G401 (cell line): ENCODE data around the gene CELF1. TPM values are rescaled to one million over a fixed set of nuclear protein-coding genes. Genes with fewer than 3 reads are reported as not detected.
A peak's percentile ranks its signal among the peaks of the same experiment; 100 is the strongest.

ENCODE experiments used
- DNase-seq: peaks from one replicate; pipeline ENCODE4 v3.0.0-alpha.2; 2015; ENCODE audit warnings: low spot score
- in situ Hi-C: cut with HindIII; loops from 2 replicates; pipeline ENCODE4 v1.10.0; 2016; ENCODE audit warnings: low sequenced_read_pairs, mixed read lengths
- total RNA-seq: library from RNA; depleted of rRNA; stranded (reverse); fragments of >200 nt; shearing (Covaris generic); gene quantifications from 2 replicates; pipeline ENCODE4 v1.2.3, GENCODE V29; 2014

The CELF1 gene
- total RNA-seq, 1 experiment from 2014 or later, result 94.4 TPM

- DNase-seq, result peak; percentile 97
- in situ Hi-C loops, result no loop called here
These were observed 34.5 kb downstream of the CELF1 start for GRCh38 chr11:47518212-47518964.

DNA sequence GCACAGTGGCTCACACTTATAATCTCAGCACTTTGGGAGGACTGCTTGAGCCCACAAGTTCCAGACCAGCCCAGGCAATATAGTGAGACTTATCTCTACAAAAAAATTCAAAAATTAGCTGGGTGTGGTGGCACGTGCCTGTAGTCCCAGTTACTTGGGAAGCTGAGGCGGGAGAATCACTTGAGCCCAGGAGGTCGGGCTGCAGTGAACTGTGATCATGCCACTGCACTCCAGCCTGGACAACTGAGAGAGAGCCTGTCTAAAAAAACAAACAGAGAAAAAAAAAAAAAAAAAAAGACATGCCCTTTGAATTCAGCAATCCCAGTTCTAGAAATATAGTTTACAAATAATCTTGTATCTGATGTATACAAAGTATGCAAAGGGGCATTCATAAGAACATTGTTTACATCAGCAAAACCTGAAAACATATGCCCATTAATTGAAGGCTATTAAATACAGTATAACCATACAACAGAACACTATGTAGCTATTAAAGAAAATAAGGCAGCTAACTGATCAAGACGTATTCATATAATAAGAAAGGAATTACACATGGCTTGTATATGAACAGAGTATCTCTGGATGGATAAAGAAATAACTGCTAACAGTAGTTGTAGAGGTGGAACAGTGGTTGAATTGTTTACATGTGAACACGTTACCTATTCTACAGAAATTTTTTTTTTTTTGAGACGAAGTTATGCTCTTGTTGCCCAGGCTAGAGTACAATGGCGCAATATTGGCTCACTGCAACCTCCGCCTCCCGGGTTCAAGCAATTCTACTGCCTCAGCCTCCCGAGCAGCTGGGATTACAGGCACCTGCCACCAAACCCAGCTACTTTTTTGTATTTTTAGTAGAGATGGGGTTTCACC lies 35.7 kb downstream of the CELF1 start:
- in situ Hi-C loops, result no loop called here

DNA sequence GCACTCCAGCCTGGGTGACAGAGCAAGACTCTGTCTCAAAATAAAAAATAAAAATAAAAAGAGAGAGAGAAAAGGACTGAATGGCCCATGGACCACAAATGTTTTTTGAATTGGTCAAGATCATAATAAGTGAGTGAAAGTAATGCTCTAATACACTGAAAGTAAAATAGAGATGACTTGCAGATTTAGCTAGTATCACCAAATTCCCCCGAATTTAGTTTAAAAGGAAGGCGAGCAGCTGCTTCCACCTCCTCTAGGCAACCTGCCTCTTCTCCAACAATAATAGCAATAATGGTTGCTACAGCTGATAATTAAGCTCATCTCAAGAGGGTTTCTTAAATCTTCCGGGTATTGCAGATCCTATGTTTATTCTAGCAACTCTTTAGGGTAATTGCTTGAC lies 36.8 kb downstream of the CELF1 start:
- no peak for DNase-seq
- in situ Hi-C loops, result no loop called here

More for the DNA sequence above, 35.7 kb downstream of the CELF1 start:
- DNase-seq, result no peak

DNA sequence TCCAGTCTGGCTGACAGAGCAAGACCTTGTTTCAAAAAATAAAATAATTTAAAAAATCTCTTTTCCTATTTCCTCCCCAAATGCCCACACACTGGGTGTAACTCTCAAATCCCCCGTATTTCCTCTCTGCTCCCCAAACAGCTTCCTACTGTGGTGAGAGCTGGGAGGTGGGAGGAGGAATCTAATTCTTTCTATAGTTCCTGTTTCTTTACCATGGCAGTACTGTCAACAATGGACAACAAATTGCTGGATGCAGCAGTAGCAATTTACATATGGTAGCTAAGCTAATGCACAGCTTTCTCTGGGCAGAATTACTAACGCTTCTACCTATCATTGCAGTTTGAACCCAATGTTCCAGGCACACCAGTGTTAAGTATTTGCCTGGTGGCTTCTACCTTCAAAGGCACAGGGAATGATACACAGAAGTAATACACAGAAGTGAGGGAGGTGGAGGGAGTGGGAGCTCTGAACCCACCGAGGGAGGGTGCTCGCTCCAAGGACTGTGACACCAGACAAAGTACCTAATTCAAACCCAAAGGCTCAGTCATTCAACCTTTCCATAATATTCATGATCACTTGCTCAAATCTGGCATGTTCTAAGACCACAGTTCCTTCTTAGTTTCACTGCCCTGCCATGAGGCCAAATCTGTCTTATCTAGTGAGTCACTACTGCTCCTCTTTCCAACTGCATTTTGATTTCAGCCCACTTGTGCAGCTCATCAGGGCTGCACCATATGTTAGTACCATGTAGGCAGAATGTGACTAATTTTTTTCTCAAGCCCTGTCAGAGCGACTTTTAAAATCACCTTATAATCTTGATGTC lies 37.9 kb downstream of the CELF1 start:
- in situ Hi-C loops, result no loop called here
- DNase-seq, result peak; percentile 92

- in situ Hi-C loops, result no loop called here
- no peak for DNase-seq
These were observed 40.2 kb downstream of the CELF1 start for GRCh38 chr11:47512701-47513100.

DNA sequence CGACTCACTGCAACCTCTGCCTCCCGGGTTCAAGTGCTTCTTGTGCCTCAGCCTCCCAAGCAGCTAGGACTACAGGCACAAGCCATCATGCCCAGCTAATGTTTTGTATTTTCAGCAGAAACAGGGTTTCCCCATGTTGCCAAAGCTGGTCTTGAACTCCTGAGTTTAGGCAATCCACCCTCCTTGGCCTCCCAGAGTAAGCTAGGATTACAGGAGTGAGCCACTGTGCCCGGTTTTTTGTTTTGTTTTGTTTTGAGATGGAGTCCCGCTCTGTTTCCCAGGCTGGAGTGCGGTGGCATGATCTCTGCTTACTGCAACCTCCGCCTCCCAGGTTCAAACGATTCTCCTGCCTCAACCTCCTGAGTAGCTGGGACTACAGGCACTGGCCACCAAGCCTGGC lies 41.0 kb downstream of the CELF1 start:
- in situ Hi-C loops, result no loop called here
- no peak for DNase-seq

DNA sequence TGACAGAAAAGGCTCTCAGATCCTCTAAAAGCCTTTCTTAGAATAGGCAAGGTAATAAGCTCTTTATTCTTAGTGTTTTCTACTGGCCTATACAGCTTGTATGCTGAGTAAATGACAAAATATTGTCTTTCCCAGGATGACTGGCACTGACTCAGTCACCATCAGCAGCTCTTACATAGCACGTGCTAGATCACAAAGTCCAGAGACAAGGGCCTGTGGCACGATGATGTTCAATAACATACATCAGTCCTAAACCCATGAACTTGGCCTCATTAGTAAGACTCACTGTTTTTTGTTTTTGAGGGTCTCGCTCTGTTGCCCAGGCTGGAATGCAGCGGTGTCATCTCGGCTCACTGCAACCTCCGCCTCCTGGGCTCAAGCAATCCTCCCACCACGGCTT lies 42.7 kb downstream of the CELF1 start:
- in situ Hi-C loops, result no loop called here
- no peak for DNase-seq

GRCh38 chr11:47509077-47509536 lies 43.8 kb downstream of the CELF1 start:
- in situ Hi-C loops, result no loop called here
- no peak for DNase-seq

GRCh38 chr11:47508240-47508957 lies 44.5 kb downstream of the CELF1 start:
- DNase-seq, result no peak
- in situ Hi-C loops, result no loop called here

DNA sequence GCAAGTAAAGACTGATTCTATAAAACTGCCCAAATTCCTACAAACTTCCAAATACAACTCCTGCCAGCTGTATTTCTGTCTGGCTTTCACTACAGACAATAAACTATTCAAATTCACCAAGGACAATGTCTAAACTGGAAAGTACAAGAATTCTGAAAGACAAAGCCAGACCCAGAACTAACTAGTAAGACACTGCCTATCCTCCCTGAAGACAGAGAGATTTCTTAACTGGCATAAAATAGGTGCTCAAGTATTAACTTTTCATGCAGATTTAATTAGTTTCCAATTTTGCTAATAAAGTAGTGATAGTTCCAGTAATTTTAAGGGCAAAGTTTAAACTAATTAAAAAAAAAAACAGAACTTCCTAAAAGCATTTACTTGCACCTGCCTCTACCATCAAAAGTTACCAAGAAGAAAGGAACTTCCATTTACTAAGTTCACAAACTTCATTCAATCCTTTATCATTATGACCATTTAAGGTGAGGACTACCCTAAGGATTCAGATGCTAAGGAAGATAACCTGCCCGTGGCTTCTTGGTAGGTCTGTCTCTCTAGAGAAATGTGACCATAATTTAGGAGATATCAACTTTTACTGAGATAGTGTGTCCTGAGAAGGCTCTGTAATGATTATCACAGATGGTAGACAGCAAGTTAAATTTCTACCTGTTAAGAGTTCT lies 45.2 kb downstream of the CELF1 start:
- in situ Hi-C loops, result no loop called here

GRCh38 chr11:47506795-47507562 lies 46.0 kb downstream of the CELF1 start:
- DNase-seq, result no peak
- in situ Hi-C loops, result no loop called here

More for the DNA sequence above, 45.2 kb downstream of the CELF1 start:
- DNase-seq, result no peak

GRCh38 chr11:47506373-47506772 lies 46.6 kb downstream of the CELF1 start:
- in situ Hi-C loops, result no loop called here
- no peak for DNase-seq

DNA sequence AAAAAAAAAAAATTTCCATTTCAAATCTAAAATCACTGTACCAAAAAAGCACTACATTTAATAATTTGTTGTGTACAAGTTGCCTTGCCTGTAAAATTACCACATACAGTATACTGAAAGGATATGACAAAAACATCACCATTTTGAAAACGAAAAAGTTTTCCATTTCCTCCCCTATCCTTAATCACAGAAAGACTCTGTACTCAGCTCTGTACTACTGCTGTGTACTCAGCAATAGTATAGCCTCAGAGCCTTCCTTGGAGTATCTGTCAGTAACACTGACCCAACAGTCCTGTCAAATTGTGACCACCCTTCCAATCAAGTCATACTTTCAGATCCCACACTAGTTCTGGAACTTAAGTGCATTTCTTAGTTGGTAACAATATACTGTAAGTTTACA lies 48.0 kb downstream of the CELF1 start:
- in situ Hi-C loops, result no loop called here
- DNase-seq, result no peak

DNA sequence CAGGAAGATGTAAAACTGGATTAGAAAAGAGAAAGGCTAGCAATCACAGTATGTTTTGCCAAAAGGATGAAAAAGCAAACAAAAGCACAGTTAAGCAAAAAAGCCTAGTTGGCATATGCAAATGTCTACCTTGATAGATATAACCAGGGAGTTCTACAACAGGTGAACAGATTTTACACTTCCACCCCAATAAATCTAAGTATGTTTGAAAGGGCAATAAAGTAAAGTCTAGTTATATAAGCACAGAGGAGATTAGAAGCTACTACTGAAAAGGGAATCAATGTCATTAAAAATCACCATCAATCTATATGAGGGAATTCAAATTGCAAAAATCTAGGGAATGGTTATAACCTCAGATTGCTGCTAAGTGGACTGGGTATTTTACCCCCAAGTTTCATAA lies 49.7 kb downstream of the CELF1 start:
- in situ Hi-C loops, result no loop called here
- peak; percentile 20 for DNase-seq

GRCh38 chr11:47502767-47503166 lies 50.2 kb downstream of the CELF1 start:
- in situ Hi-C loops, result no loop called here
- no peak for DNase-seq

DNA sequence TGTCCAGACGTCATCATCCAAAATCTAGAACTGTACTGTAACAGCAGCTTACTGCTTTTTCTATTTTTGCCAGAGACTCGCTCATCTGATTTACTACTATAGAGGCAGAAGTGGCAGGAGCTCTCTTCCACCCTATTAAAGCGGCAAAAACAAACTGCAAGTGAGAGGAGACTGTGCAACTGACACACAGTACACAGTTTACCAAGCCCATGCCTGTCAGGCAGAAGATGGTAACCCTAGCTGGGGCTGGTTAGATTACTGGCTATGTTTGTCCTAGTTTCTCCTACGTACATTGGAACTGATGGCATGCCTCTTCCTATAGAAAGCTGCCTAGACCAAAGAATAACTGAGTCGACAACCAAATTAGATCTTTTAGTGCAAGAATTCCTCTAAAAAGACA lies 51.8 kb downstream of the CELF1 start:
- DNase-seq, result no peak
- in situ Hi-C loops, result no loop called here

DNA sequence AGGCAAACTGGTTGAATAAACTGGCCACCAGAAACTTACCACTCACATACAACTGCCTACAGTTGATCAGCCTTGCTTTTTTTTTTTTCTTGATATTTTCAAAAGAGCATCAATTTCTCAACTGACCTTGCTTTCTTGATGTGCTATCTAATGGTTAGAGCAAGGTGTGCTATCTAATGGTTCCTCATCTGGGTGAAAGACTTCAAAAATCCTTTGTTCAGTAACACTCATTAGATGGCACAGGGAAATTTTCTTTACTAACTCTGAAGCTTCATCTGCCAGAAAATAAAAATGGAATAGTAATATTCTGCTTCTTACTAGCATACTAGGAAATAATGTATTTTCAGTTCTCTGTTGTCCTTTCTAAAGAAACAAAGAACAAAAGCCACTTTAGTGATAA lies 52.8 kb downstream of the CELF1 start:
- in situ Hi-C loops, result no loop called here
- no peak for DNase-seq

GRCh38 chr11:47499614-47500013 lies 53.3 kb downstream of the CELF1 start:
- no peak for DNase-seq
- in situ Hi-C loops, result no loop called here
